IPS DF 4.7 (cell line): ENCODE measurements around the gene NEDD9.

ENCODE experiments used
- DNase-seq: peaks from one replicate; pipeline ENCODE4 v3.0.0-alpha.2; 2013; ENCODE audit warnings: low spot score; ENCODE audit errors: extremely low read depth

The NEDD9 gene

DNA sequence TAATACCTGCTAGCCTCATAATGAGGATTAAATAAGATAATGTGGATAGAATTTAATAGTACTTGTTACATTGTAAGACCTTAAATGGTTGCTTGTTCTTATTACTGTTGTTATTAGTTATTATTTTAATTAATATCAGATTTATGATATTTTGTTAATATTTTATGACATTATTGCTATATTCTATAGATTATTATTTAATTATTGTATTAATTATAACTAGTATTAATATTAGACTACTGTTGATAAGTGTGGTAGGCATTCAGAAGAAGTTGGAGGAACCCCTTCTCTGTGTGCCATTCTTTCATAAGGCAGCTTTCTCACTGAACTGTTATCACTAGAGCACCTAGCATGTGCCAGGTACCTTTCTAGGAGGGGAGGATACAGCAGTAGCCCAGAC is 2.6 kb upstream of the NEDD9 start:
- DNase-seq, result no peak

GRCh38 chr6:11233673-11234573 is 1.5 kb upstream of the NEDD9 start:
- no peak for DNase-seq

DNA sequence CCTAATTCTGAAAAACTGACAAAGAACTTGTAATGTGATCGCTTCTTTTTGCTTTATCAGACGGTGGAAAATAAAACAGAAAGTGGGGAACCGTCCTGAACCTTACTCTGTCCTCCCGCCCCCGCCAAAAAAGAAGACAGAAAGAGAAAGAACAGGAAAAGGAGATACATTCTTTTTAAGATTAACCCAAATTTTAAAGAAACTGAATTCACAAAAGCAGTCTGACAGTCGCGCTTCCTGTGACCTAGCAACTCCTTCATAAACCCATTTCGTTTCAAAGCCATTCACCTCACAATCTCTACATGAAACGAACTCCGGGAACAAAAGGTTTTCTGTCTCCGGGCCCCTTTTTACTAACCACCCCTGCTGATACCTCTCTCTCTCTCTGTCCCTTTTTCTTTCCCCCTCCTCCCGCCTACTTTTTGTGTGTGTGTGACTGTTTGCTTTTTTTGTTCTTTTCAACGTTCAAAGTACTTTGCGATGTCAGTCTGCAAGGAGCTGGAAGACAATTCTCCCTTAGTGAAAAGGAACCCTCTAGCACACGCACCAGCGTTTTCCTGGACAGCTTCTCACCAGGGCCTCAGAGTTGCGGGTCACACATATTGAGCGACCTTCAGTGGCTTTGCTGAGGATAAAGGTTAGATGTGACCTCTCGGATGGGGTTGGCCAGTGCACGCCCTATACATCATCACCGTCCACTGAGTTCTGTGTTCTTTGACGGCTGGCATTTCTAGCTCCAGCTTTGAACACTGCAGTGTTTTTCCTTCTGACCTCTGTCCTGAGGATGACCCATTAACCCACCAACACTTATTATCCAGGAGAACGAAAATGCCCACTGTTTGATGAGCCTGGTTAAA is 530 bp upstream of the NEDD9 start:
- no peak for DNase-seq

- no peak for DNase-seq
Measured at GRCh38 chr6:11231564-11232192, 790 bp downstream of the NEDD9 start.

GRCh38 chr6:11231108-11231463 is 1.4 kb downstream of the NEDD9 start:
- DNase-seq, result no peak

- DNase-seq, result no peak
Measured at GRCh38 chr6:11230158-11231107, 2.0 kb downstream of the NEDD9 start.

DNA sequence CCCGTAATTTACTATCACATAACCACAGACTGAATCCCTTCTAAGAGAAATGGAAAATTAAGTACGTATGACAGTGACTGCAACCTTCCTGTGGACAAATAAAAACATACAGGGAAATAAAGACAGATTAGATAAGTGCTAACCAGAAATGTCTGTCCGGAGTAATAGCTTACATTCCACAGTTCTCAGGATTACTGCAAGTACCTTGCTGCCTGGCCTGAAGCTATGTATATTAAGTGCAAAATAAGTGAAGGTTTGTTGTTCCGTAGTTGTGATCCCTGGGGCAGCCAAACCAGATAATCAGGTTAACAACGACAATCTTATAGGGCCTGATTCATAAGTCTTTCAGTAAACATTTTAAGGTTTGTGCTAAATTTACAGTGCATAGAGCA is 2.8 kb downstream of the NEDD9 start:
- DNase-seq, result no peak

DNA sequence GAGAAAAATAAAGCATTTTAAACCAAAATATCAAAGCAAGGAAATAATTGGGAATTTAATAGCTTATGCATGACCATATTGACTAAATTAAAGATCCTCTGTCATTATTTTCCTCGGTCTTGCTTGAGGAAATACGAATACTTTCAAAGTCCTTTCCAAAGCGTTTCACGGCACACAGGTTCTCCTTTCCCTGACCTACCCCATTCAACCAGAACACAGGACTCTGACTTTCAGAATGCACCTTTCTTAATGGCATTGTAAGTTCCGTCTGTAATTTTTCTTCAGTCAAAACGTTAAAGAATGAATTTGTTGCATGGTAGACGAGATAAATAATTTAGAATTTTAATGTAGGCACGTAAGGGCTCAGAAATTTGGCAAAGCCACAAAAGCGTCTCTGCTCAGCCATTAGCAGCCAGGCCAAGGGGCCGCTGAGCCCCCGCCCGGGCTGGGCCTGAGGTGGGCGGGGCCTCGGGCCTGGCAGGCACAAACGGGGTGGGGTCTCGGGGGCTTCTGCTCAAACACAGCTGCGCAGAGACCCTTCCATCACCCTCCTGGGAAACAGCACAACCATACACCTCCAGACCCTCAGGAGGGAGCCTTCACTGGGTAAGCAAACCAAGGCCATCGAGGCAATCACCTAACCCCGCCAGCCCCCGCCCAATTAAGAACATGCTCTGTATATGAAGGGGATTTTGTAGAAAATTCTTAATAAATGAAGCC is 3.4 kb downstream of the NEDD9 start:
- no peak for DNase-seq

DNA sequence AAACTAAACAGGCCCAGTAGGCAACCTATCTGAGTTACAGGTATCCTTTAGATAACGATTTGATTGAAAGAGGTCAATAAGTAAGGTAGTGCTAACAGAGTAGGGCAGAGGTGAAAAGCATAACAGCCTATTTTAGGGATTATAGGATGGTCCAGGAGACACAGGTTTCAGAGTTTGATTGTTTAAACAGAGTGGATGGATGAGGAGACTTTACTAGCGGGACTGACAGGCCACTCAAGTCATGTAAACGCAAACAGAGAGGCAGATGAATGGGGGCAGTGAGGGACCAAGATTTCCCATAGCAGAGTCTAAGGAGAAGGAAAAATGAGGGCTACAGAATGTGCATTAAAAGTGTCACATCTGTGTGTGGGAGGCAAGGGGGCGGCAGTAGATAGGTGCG is 4.8 kb downstream of the NEDD9 start:
- no peak for DNase-seq

- no peak for DNase-seq
Measured at GRCh38 chr6:11226005-11226404, 6.5 kb downstream of the NEDD9 start.

- DNase-seq, result no peak
Measured at GRCh38 chr6:11224966-11225463, 7.5 kb downstream of the NEDD9 start.

- DNase-seq, result no peak
Measured at GRCh38 chr6:11224252-11224965, 8.1 kb downstream of the NEDD9 start.

GRCh38 chr6:11223286-11223864 is 9.1 kb downstream of the NEDD9 start:
- DNase-seq, result no peak

GRCh38 chr6:11222385-11223277 is 9.8 kb downstream of the NEDD9 start:
- DNase-seq, result no peak

- no peak for DNase-seq
Measured at GRCh38 chr6:11221623-11222384, 10.7 kb downstream of the NEDD9 start.

GRCh38 chr6:11219400-11219834 is 13.1 kb downstream of the NEDD9 start:
- no peak for DNase-seq
